ENCODE results near the gene CHERP.
"Not testable (repeated sequence)": the region's sequence is repeated elsewhere in the genome, so short reads cannot be mapped to it uniquely, and the experiment has no call there.

Gene CHERP

GRCh38 chr19:16518483-16519229 is 23.6 kb downstream of the CHERP start:
- DNase-seq: no peak

GRCh38 chr19:16518061-16518460 is 24.2 kb downstream of the CHERP start:
- no peak for DNase-seq

- no peak for DNase-seq
These were observed 25.2 kb downstream of the CHERP start for GRCh38 chr19:16516923-16517610.

GRCh38 chr19:16516381-16516780 is 25.9 kb downstream of the CHERP start:
- DNase-seq: no peak

- DNase-seq: no peak
These were observed 27.7 kb downstream of the CHERP start for GRCh38 chr19:16514383-16515019.

- not testable (repeated sequence) for DNase-seq
These were observed 29.6 kb downstream of the CHERP start for GRCh38 chr19:16512611-16513010.

GRCh38 chr19:16509141-16510061 is 32.8 kb downstream of the CHERP start:
- DNase-seq: no peak

- DNase-seq: no peak
These were observed 33.7 kb downstream of the CHERP start for GRCh38 chr19:16508546-16508945.

GRCh38 chr19:16506961-16507360 is 35.3 kb downstream of the CHERP start:
- no peak for DNase-seq

- not testable (repeated sequence) for DNase-seq
These were observed 36.1 kb downstream of the CHERP start for GRCh38 chr19:16506161-16506560.

- DNase-seq: no peak
These were observed 38.0 kb downstream of the CHERP start for GRCh38 chr19:16504271-16504670.

GRCh38 chr19:16497837-16498236 is 44.4 kb downstream of the CHERP start:
- DNase-seq: no peak

- no peak for DNase-seq
These were observed 45.2 kb downstream of the CHERP start for GRCh38 chr19:16497042-16497441.

GRCh38 chr19:16496613-16496983 is 45.6 kb downstream of the CHERP start:
- DNase-seq: no peak

GRCh38 chr19:16495982-16496612 is 46.1 kb downstream of the CHERP start, which contains the start of the genes C19orf44 and CALR3:
C19orf44 (plus strand) TSS chr19:16496394; CDS start chr19:16500793, 4,399 bp downstream.
CALR3 (minus strand) TSS chr19:16496167; CDS start chr19:16496129, 38 bp downstream.
- DNase-seq: peak; percentile 92

GRCh38 chr19:16486476-16486875 is 55.8 kb downstream of the CHERP start:
- not testable (repeated sequence) for DNase-seq

- no peak for DNase-seq
These were observed 59.5 kb downstream of the CHERP start for GRCh38 chr19:16482745-16483144.

- no peak for DNase-seq
These were observed 64.9 kb downstream of the CHERP start for GRCh38 chr19:16477311-16477710.

- no peak for DNase-seq
These were observed 65.8 kb downstream of the CHERP start for GRCh38 chr19:16476401-16476800.

GRCh38 chr19:16473875-16474392 is 68.3 kb downstream of the CHERP start:
- DNase-seq: no peak

GRCh38 chr19:16472992-16473391 is 69.2 kb downstream of the CHERP start:
- no peak for DNase-seq

GRCh38 chr19:16472559-16472899 is 69.7 kb downstream of the CHERP start:
- not testable (repeated sequence) for DNase-seq
